Omental fat pad (tissue), 4 donors: Measurements from ENCODE around the gene ADAP1. TPM values are rescaled to one million over a fixed set of nuclear protein-coding genes. Genes with fewer than 3 reads are reported as not detected.
A peak's percentile ranks its signal among the peaks of the same experiment; 100 is the strongest.

Experiments used
- ATAC-seq: fragments of 150-250 bp; one replicate; pipeline ENCODE4 v1.9.1; 2016; ENCODE audit warnings: mild to moderate bottlenecking, moderate library complexity; ENCODE audit not compliant: low FRiP score
- DNase-seq: peaks from one replicate; pipeline ENCODE4 v3.0.0-alpha.2; 2019; ENCODE audit warnings: low spot score
- CTCF ChIP-seq, 3 donors: fragments of 450-650 bp; IDR thresholded peaks; one replicate each; pipeline ENCODE4 v1.5.1; 2016 to 2017; ENCODE audit warnings: antibody characterized with exemption in 3 of 3, mild to moderate bottlenecking in 3 of 3, moderate library complexity in 2 of 3
- total RNA-seq, 4 donors: library from RNA; depleted of rRNA; stranded (reverse); fragments of >200 nt; gene quantifications; one replicate each; pipeline ENCODE4 v1.1.0, GENCODE V29; 2016

The ADAP1 gene
- total RNA-seq, 4 donors from 2014 or later = 6.7 to 21.7 (median 14.4) TPM

GRCh38 chr7:959271-959670 is 4.8 kb upstream of the ADAP1 start:
- ATAC-seq (no peak), DNase-seq (no peak)
- TF ChIP-seq CTCF (IDR thresholded peaks at IDR 0.05) = no peak

GRCh38 chr7:958221-959200 is 4.0 kb upstream of the ADAP1 start:
- DNase-seq (no peak), ATAC-seq (no peak)
- TF ChIP-seq CTCF (IDR thresholded peaks at IDR 0.05) = no peak

GRCh38 chr7:957418-958220 is 3.1 kb upstream of the ADAP1 start:
- no peak for DNase-seq
- no peak for ATAC-seq
- no peak for TF ChIP-seq CTCF (IDR thresholded peaks at IDR 0.05)

- no peak for ATAC-seq
- DNase-seq = no peak
- TF ChIP-seq CTCF (IDR thresholded peaks at IDR 0.05) = no peak
Measured at GRCh38 chr7:956031-956430, 1.6 kb upstream of the ADAP1 start.

GRCh38 chr7:953547-954327 is 743 bp downstream of the ADAP1 start:
- DNase-seq = no peak
- TF ChIP-seq CTCF (IDR thresholded peaks at IDR 0.05) = no peak
- peak; percentile 37 for ATAC-seq

- ATAC-seq (no peak), DNase-seq (no peak)
- no peak for TF ChIP-seq CTCF (IDR thresholded peaks at IDR 0.05)
Measured at GRCh38 chr7:952548-953441, 1.7 kb downstream of the ADAP1 start.
